HEK293T (cell line): ENCODE data around the gene MAPK8IP2.

Experiments
- FOXA1 ChIP-seq: fragments of 450-650 bp; IDR thresholded peaks from 2 replicates; pipeline ENCODE4 v1.6.1; 2016; ENCODE audit warnings: mild to moderate bottlenecking
- LEF1 ChIP-seq: fragments of 450-650 bp; IDR thresholded peaks from 2 replicates; pipeline ENCODE4 v1.6.1; 2017; ENCODE audit warnings: mild to moderate bottlenecking, borderline replicate concordance
- SP1 ChIP-seq: fragments of 450-650 bp; IDR thresholded peaks from 2 replicates; pipeline ENCODE4 v1.6.1; 2017
- TARDBP ChIP-seq: fragments of 450-650 bp; IDR thresholded peaks from 2 replicates; pipeline ENCODE4 v1.6.1; 2016

GRCh38 chr22:50609599-50609998 is 9.0 kb downstream of the MAPK8IP2 start:
- TF ChIP-seq SP1 (no peak), TARDBP (no peak), LEF1 (no peak), FOXA1 (no peak)
